GM19035 (cell line): ENCODE data around the gene MTA3.

Source experiments
- ATAC-seq: cut with Tn5 transposase; IDR thresholded peaks from one replicate; pipeline ENCODE4 v1.9.1; 2021; ENCODE audit not compliant: unreplicated experiment

MTA3 gene

DNA sequence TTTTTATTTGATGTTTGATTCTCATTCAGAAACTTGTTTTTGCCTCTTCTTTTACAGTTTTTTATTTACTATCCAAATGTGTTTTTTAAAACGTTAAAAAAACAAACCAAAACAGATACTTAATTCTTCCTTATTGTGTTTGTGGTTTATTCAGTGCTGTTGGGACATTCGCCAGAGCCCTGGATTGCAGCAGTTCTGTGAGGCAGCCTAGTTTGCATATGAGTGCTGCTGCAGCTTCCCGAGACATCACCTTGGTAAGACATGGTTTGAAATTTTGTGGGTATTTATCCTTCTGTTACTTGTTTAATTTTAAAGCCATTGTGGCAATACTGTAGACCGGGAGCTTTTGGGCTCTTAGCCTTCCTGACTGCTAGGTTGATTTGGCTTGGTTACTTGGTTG lies 91.2 kb downstream of the MTA3 start:
- no peak for ATAC-seq

DNA sequence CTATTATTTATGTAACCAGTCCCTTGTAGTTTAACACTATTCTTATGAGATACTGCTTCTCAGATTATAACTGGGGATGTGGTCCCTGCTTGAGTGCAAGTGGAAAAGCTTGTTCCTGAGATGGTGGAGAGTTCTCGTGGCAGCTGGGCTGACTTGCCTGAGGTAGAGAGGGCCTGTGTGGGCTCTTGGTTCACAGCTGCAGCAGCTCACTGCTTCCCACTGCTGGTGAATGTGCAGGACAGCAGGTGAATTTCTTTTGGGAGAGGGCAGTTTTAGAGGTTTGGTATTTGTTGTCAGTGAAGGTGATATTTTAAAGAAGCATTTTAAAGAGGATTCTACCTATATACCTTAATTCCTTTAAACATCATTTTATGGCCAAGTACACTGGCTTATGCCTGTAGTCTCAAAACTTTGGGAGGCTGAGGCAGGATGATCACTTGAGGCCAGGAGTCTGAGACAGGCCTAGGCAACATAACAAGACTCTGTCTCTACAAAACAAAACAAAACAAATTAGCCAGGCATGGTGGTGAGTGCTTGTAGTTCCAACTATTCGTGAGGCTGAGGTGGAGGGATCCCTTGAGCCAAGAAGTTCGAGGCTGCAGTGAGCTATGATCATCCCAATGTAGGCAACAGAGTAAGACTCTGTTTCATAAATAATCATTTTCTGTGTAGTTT lies 94.8 kb downstream of the MTA3 start:
- peak; percentile 76 for ATAC-seq

DNA sequence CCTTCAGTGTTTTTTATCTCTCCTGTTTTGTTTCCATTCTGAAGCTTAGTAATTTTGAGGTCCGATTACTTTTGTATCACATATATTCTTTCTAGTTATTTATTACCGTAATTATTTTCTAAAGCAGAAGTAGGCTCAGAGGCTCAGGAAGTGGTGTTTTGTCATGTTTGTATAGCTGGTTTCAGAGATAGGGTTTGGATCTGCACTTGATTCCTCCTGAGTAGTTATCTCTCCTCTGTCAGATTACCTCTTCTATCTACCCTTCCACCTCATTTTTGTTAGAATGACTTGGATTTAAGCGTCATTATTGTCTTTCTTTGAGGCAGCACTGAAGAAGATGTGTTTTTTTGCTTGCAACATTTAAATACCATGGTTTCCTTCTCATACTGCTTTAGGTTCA lies 95.4 kb downstream of the MTA3 start:
- no peak for ATAC-seq

DNA sequence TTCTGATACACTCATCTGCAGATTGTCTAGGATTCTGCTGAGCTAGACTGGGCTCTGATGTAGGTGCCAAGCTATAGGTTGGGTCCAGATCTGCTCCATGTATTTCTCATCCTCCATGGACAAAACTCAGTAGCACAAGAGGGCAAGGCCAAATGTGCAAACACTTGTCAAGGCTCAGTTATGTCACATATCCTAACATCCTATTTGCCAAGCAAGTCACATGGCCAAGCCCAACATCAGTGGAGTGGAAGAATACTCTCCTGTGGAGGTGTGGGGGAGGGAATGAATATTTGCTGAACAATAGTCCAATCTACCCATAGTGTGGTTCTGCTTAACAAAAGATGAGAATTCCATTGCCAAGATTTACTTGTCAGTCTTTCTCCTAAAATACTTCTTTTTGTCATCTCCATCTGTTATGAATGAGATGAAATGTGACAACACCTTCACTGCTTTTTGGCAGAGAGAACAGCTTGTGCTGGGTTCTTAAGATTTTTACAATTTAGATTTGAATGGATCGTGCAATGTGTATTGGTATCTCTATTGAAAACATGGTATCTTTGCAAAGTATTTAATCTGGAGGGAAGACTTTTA lies 105.7 kb downstream of the MTA3 start:
- ATAC-seq: no peak

DNA sequence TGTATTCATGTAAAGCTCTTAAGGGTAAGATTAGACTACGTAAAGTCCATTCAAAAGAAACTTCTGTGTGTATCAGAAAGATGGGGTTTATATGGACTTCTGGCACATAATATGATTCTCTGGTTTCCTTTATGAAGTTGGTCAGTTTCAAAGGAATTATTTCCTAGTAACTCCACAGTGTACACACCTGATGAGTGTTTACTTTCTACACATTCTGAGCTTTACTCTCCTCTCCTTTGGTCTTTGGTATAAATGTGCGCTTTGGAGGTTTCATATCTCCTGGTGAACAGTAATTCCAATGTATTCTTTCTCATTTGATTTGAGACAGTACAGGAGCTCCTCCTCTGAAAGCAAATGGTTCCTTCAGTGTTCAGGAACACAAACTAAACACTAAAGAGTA lies 107.4 kb downstream of the MTA3 start:
- no peak for ATAC-seq

DNA sequence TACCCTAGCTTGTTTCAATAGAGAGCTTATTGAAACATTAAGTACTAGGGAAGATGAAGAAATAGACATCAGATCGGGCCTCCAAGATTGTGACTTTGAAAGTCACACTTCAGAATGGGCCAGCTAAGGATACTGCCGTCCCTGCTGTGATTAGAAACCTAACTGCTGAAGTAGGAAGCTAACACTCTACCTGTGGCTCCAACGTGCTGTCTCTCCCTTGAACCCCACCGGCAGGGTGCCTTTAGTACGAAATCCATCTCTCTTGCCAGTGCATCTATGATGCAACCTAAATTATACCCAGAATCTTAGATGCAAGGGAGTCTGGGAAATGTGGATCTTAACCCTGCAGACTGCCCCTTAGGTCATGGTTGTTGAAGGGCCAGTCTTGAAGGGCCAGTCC lies 116.9 kb downstream of the MTA3 start:
- no peak for ATAC-seq

DNA sequence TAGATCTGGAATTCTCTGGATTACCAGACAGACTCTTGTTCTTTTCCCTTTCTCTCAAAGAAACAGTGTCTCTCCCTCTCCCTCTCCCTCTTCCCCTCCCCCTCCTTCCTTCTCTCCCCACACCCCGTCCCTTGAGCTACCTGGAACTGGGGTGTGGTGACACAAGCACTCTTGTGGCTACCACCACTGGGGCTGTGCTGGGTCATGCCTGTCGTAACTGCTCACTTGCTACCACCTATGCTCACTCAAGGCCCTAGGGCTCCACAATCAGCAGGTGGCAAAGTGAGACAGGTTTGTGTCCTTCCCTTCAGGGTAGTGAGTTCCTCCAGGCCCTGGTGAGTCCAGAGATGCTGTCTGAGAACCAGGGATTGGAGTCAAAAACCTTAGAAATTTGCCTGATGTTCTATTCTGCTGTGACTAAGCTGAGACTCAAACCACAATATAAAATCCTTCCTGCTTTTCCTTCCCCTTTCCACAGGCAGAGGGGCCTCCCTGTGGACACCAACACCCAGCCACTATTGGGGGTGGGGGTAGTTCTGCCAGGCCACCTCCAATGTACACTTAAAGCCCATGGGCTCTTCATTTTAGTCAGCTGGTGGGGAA lies 124.7 kb downstream of the MTA3 start:
- ATAC-seq: no peak

DNA sequence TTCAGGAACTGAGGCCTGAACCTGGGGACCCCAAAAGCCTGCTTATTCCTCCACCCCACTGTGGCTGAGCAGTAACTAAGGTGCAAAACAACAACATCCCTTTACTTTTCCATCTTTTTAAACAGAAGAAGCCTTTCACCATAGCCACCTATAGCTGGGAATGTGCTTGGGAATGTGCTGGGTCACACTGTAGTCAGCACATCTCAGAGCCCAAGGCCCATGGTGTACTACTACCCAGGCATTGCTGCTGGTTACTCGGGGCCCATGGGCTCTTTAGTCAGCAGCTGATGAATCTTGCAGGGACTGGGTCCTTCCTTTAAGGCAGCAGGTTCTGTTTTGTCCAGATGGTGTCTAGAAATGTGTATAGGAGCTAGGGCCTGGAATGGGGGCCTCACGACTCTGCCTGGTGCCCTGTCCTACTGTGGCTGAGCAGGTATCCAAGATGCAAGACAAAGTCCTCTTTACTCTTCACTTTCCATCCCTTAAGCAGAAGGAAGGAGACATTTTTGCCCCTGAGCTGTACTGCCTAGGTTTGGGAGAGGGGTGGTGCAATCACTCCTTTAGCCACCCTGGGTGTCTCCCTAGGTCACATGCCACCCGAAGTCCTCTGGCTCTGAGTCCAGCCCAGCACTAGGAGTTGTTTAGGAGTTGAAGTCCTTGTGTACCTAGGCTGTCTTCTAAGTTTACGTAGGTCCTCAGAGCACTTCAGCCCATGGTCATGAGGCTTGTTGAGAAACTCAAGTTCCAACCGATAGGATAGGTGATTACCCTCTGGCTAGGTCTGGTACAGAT lies 125.5 kb downstream of the MTA3 start:
- no peak for ATAC-seq

DNA sequence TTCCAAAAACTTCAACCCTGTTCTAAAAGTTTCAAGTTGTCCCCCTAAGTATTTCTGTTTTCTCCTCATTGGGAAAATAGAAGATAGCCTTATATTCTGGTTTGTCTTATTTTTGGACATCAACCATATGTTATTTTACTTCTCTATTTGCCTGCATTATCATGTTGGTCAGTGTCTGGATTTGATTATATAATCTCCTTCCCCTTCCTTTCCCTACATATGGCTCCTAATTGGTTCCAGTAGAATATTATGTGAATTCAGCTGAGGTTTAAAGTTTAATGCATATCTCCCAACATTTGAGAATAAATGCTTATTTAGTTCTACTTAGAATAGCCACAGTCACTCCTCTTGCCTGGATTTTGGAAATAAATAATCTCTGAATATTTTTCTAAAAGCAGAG lies 128.6 kb downstream of the MTA3 start:
- ATAC-seq: no peak

DNA sequence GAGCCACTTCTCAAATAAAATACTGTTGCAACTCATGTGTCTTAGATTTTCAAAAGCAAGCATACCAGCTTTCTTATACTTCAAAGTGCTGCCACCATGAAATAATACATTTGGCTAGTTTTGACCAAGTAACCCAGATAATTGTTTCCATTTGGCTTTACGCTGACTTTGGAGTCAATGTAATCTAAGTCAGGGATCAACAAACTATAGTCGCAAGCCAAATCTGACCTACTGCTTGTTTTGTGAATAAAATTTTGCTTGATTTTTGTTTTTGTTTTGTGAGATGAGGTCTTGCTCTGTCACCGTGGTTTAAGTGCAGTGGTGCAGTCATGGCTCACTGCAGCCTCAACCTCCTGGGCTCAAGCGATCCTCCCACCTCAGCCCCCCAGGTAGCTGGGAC lies 130.5 kb downstream of the MTA3 start:
- ATAC-seq: no peak

DNA sequence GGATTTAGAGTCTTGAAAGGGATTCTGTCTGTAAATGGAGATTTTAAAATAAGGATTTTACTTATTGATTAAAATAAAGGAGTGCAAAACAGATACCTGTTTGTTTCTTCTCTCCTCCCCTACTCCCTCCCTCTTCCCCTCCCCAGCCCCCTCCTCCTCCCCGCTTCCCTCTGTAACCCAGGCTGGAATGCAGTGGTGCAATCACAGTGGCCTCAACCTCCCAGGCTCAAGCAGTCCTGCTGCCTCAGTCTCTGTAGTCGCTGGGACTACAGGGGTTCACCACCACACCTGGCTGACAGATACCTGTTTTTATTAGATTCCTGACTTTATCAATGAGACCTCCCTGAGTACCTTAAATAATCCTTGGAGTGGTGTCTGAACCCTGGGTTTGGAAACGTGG lies 138.4 kb downstream of the MTA3 start:
- ATAC-seq: no peak

DNA sequence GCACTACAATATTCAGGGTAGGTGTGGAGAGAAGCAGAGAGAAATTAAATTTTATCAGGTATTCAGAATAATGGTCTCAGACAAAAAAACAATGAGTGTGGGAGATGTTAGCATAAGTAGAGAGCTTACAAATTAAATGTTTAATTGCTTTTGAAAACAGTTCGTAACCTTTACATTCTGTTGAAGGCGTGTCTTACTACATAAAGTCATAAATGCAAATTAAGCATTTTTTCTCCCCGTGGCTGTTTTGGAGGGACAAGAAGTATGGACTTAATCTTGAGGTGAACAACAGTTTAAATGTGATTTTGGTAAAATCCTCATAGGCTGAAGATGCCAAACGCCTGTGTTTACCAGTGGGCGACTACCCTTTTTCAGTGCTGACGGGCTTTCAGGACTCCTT lies 139.7 kb downstream of the MTA3 start:
- ATAC-seq: no peak

DNA sequence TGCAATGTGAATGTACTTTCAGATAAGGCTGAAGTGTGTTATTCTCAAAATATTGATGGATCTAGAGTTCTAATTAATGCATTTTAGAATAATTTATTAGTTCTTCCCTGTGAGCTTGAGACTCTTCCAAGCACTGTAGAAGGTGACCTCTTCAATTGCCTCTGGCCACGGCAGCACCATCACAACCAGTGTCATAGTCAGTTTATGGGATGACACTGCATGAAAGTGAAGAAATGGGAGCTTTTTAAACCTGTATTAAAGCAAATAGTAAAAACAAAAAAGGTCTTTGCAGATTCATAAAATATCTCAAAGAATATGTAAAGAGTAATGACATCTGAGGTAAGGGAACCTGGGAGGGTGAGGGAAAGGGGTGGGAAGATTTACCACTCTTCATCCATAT lies 143.5 kb downstream of the MTA3 start:
- ATAC-seq: no peak

DNA sequence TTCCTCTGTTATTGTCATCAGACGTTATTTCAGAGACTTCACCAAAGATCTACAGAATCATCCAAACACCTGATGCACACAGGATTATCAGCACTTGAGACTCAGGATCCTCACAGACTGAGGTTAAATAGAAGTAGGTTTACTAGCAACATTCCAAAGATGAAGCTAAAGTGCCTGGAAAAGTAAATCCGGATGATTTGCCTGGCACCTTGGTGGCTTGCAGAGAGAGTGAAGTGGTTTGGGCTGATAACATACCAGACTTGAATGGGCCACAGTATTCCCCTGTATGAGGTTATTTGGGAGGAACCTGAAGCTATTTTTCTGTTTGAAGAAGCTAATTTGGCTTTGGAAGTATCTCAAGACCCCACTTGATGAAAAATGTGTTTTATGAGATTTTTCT lies 144.5 kb downstream of the MTA3 start:
- no peak for ATAC-seq

DNA sequence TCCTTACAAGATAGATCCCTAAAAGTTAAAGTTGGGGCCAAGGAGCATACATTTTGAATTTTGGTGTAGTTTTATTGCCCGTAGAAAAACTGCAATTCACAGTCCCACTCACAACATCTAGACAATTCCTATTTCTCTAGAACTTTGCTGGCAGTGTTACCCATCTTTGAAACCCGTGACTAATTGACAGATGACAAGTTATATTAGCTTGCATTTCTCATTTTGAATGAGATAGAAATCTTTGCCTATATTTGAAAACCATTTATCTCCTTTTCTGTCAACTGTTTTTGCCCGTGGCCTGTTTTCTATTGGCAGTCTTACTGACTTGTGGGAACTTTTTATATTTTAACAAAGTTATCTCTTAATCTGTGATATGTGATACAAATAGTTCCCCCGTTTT lies 145.5 kb downstream of the MTA3 start:
- ATAC-seq: no peak

DNA sequence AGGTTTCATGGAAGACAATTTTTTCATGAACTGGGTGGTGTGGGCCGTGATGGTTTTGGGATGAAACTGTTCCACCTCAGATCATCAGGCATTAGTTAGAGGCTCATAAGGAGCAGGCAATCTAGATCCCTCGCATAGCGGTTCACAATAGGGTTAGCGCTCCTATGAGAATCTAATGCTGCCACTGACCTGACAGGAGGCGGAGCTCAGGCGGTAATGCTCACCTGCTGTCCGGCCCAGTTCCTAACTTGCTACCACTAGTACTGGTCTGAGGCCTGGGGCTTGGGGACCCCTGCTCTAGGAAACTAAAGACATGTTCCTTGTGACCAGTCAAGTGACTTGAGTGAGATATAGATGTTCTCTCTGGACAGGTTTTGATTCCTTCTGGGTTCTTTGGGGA lies 146.3 kb downstream of the MTA3 start:
- no peak for ATAC-seq

DNA sequence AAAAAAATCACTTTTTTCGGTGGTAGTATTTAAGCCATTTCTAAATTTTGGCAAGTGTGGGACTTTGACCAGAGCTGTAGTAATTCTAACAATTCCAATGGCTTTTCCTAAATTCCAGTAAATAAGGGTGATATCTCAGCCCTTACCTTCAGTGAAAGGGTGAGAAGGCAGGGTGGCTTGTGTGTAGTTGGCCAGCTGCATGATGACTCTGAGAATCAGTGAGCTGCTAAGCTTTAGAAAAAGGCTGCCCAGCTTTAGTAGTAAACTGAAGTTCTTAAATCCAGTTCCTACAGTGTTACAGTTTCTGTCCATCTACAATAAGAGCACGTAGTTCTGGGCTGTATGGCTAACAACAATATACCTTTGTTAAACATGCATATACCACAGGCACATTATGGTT lies 153.5 kb downstream of the MTA3 start:
- ATAC-seq: no peak

DNA sequence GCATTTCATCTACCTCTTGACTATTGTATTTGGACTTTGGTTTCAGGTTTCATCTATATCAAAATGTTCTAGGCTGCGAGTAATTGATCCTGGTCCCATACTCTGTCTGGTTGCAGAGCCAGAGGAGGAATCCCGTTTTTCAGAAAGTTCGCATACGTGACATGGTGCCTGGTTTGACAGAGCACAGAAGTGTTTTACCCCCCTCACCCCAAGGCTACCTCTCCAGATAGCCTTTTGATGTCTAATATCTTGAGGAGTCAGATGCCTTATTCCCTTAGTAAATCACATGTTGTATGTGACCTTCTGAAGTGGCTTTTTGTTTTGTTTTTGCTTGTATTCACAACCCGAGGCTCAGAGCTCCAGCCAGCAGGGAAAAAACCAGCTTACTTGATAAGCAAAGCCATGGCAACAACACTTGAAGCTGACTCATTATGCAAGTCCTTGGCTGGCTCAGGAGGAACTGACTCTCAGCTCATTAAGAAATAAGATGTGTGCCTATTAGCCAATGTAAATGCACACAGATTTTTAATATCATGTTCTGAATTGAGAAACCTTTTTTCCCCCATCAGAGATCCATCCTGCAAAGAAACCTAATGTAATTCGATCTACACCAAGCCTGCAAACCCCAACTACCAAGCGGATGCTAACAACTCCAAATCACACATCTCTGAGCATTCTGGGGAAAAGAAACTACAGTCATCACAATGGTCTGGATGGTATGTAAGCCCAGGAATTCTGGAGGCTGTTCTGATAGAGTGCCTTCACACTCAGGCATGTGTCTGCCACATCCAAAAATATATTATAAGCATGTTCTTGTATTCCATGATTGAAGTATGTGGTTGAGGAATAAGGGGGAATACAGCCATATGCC lies 154.1 kb downstream of the MTA3 start:
- peak; percentile 98 for ATAC-seq

DNA sequence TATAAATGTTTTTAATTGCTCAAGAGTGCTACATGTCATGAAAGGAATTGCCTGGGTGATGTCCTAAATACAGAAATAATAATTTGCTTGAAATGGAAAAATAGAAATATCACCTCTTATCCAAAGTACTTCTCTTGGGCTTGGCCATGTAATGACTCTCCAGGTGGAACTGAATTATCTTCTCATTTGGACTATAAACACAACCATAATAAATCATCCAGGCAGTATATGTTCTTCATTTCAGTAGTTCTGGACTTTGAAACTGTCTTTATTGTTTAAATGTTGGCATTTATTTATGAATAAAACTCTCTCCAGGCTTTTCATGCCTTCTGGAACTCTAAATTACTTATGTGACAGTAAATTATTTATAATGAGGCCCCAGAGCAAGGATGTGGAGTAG lies 155.0 kb downstream of the MTA3 start:
- ATAC-seq: no peak

DNA sequence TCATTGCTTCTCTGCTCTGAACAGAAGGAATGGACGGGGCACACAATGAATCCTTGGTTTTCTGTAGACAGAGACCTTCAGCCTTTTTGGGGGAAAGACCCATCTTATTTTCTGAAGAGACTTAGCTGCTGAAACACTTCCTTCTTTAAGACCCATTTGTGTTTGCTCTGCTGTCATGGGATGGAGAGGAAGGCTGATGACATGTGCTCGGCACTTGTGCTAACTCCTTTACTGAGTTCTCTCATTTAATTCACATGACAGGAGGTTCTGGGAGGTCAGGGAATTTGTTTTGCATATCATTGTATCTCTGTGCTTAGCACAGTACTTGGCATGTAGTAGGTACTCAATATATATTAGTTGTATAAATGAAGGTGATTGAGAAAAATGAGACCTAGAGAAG lies 156.5 kb downstream of the MTA3 start:
- ATAC-seq: no peak

DNA sequence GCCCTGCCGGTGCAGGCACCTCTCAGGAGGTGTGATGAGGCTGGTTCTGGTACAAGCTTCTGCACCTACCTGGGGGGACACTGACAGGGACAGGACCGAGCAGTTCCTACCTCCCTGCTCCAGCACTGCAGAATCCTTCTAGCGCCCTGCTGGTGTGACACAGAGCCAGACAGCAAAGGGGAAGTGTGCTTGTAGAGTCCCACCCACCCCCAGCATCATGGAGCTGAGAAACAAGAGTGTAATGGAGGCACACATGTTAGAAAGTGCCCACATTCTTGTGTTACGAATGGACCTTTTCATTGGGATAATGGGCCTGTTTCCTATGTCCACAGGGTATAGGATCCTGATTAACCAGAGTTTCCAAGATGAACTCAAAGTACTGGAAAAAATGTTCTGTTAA lies 157.2 kb downstream of the MTA3 start:
- ATAC-seq: no peak
